ENCODE results near the gene CPLX4. TPM values are rescaled to one million over a fixed set of nuclear protein-coding genes. Genes with fewer than 3 reads are reported as not detected.
A peak's percentile ranks its signal among the peaks of the same experiment; 100 is the strongest.
"Not testable (repeated sequence)": the region's sequence is repeated elsewhere in the genome, so short reads cannot be mapped to it uniquely, and the experiment has no call there.

Gene CPLX4
- total RNA-seq, 4 donors from 2014 or later = 0.46 TPM; not detected in 3

DNA sequence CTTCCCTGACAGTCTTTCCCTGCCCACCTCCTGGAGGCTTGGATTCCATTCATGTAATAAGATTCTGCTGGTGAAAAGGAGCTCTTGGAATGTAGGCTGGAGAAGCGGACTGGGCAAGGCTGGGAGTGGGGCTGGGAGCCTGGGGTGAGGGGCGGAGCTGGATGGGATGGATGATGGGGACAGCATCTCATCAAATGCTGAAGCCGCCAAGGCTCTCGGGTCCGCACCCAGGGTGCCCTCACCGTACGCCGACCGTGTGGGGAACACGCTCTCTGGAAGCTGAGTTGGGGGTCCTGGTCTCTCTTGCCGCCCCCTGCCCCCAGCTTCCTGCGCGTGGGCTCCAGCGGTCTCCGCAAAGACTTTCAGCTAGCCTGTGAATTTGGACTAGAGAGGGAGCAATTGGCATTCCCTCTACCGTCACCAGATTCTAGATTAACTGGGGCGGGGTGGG, 54.3 kb downstream of the CPLX4 start:
- TF ChIP-seq, protein P1, sequence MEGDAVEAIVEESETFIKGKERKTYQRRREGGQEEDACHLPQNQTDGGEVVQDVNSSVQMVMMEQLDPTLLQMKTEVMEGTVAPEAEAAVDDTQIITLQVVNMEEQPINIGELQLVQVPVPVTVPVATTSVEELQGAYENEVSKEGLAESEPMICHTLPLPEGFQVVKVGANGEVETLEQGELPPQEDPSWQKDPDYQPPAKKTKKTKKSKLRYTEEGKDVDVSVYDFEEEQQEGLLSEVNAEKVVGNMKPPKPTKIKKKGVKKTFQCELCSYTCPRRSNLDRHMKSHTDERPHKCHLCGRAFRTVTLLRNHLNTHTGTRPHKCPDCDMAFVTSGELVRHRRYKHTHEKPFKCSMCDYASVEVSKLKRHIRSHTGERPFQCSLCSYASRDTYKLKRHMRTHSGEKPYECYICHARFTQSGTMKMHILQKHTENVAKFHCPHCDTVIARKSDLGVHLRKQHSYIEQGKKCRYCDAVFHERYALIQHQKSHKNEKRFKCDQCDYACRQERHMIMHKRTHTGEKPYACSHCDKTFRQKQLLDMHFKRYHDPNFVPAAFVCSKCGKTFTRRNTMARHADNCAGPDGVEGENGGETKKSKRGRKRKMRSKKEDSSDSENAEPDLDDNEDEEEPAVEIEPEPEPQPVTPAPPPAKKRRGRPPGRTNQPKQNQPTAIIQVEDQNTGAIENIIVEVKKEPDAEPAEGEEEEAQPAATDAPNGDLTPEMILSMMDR (IDR thresholded peaks at IDR 0.05) = no peak
- no peak for DNase-seq (ENCODE audit: low spot score)
- ATAC-seq (ENCODE audit: low FRiP score) = no peak

GRCh38 chr18:59263661-59264060, 54.8 kb downstream of the CPLX4 start:
- TF ChIP-seq, protein P1 (IDR thresholded peaks at IDR 0.05) = no peak
- ATAC-seq (ENCODE audit: low FRiP score) (no peak), DNase-seq (ENCODE audit: low spot score) (no peak)

GRCh38 chr18:59262243-59262642, 56.2 kb downstream of the CPLX4 start:
- not testable (repeated sequence) for ATAC-seq (ENCODE audit: low FRiP score); DNase-seq (ENCODE audit: low spot score)

DNA sequence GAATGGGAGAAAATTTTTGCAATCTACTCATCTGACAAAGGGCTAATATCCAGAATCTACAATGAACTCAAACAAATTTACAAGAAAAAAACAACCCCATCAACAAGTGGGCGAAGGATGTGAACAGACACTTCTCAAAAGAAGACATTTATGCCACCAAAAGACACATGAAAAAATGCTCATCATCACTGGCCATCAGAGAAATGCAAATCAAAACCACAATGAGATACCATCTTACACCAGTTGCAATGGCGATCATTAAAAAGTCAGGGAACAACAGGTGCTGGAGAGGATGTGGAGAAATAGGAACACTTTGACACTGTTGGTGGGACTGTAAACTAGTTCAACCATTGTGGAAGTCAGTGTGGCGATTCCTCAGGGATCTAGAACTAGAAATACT, 56.6 kb downstream of the CPLX4 start:
- not testable (repeated sequence) for ATAC-seq (ENCODE audit: low FRiP score); DNase-seq (ENCODE audit: low spot score)

GRCh38 chr18:59255491-59255890, 63.0 kb downstream of the CPLX4 start:
- ATAC-seq (ENCODE audit: low FRiP score); DNase-seq (ENCODE audit: low spot score): not testable (repeated sequence)

- TF ChIP-seq, protein P1 (IDR thresholded peaks at IDR 0.05) = peak in 1 of 3 donors; percentile 35
- peak; percentile 84 for ATAC-seq (ENCODE audit: low FRiP score)
- DNase-seq (ENCODE audit: low spot score) = no peak
Measured at GRCh38 chr18:59249199-59249774, 69.2 kb downstream of the CPLX4 start.

- TF ChIP-seq, protein P1 (IDR thresholded peaks at IDR 0.05) = no peak
- DNase-seq (ENCODE audit: low spot score) (no peak), ATAC-seq (ENCODE audit: low FRiP score) (no peak)
Measured at GRCh38 chr18:59246796-59247195, 71.7 kb downstream of the CPLX4 start.

Other genes starting within 250 kb of the CPLX4 start
- gene SEC11C, start 178.8 kb downstream of the CPLX4 start, total RNA-seq = 10 to 100 TPM; 13.6 to 34.9 (median 20.5) TPM
- gene GRP, start 98.5 kb downstream of the CPLX4 start, total RNA-seq = not detected
- gene RAX, start 45.2 kb downstream of the CPLX4 start, total RNA-seq = not detected
- 100 to 1,000 TPM in 1 of 4 donors, 10 to 100 TPM in 3; 78.7 to 100 (median 95.0) TPM for gene LMAN1, start 40.6 kb upstream of the CPLX4 start, total RNA-seq

All from omental fat pad (tissue), 4 donors.